Aorta (tissue), 5 donors: ENCODE results near the gene OR5D16. TPM values are rescaled to one million over a fixed set of nuclear protein-coding genes. Genes with fewer than 3 reads are reported as not detected.

Experiments used
- ATAC-seq: fragments of 200-7000 bp; cut with Tn5 transposase; one replicate; pipeline ENCODE4 v1.9.1; 2022; ENCODE audit warnings: moderate library complexity; ENCODE audit not compliant: low FRiP score
- DNase-seq, 2 donors: peaks; one replicate each; pipeline ENCODE4 v3.0.0-alpha.2; 2020
- H3K27ac ChIP-seq, 2 donors: one replicate each; pipeline ENCODE4 v1.5.1; 2013; ENCODE audit warnings: low read length in 2 of 2, mild to moderate bottlenecking in 2 of 2, moderate library complexity in 2 of 2, control low read depth in 1 of 2, inconsistent platforms in 1 of 2, low read depth in 1 of 2
- H3K27me3 ChIP-seq, 2 donors: one replicate each; pipeline ENCODE4 v1.6.1; 2013; ENCODE audit warnings: control low read depth in 1 of 2, low read length in 1 of 2, mild to moderate bottlenecking in 1 of 2, moderate library complexity in 1 of 2; ENCODE audit not compliant: insufficient read depth in 2 of 2, control insufficient read depth in 1 of 2
- H3K36me3 ChIP-seq, 2 donors: one replicate each; pipeline ENCODE4 v1.6.1; 2013; ENCODE audit warnings: control low read depth in 1 of 2, low read length in 1 of 2, mild to moderate bottlenecking in 1 of 2; ENCODE audit not compliant: insufficient read depth in 2 of 2, control insufficient read depth in 1 of 2
- H3K4me1 ChIP-seq, 2 donors: one replicate each; pipeline ENCODE4 v1.6.1; 2013; ENCODE audit warnings: low read length in 2 of 2, control low read depth in 1 of 2, mild to moderate bottlenecking in 1 of 2, moderate library complexity in 1 of 2; ENCODE audit not compliant: insufficient read depth in 2 of 2, control insufficient read depth in 1 of 2
- H3K4me3 ChIP-seq, 2 donors: one replicate each; pipeline ENCODE4 v1.5.1; 2013; ENCODE audit warnings: low read length in 2 of 2, control low read depth in 1 of 2, mild to moderate bottlenecking in 1 of 2
- H3K9me3 ChIP-seq: one replicate; pipeline ENCODE4 v1.6.1; 2013; ENCODE audit warnings: mild to moderate bottlenecking, low read length; ENCODE audit not compliant: control insufficient read depth
- WGBS, 2 donors: extraction: QIAGEN DNeasy Blood & Tissue Kit; methylation state at CpG; one replicate each; pipeline ENCODE4 v1.1.7; 2013; 5-methylcytosine and 5-hydroxymethylcytosine counted together
- intact Hi-C, 2 donors: fragments of 100-400 bp; cut with DNase I; formaldehyde crosslinking; loops; one replicate each; pipeline versions ENCODE4 v1.14.2 to v1.15.0; 2022
- long read RNA-seq, 2 donors: library from polyadenylated mRNA; unstranded; transcript quantifications; one replicate each; pipeline ENCODE4 v2.0.0, GENCODE V29; 2020 to 2021
- polyA plus RNA-seq, 2 donors: library from polyadenylated mRNA; stranded (reverse); fragments of 200-250 nt; gene quantifications; one replicate each; pipeline ENCODE4 v1.2.3, GENCODE V29; 2013
- total RNA-seq, 2 donors: library from RNA; stranded (reverse); fragmentation: NEBNext Ultra II Directional; extraction: Animal tissue kit (Norgen Biotek cat#: 25700); gene quantifications; one replicate each; pipeline ENCODE4 v1.2.1, GENCODE V29; 2021
- donor health status: healthy with polysubstance abuse.
- donor health status: Bipolar disorder and iron deficiency.
- donor health status: DM: no; HTN: no; CAD: no.
- donor health status: DM: no; HTN: no; CAD: no.
- donor health status: DM: yes; HTN: yes; CAD: no.

OR5D16 gene
- total RNA-seq, result not detected
- polyA plus RNA-seq, result not detected
- long read RNA-seq, donor 1, result 0 reads
- long read RNA-seq, donor 2, result 0 reads

GRCh38 chr11:55838452-55838851, at the start of gene OR5D16:
OR5D16 (plus strand) TSS chr11:55838752; CDS start chr11:55838752, 0 bp downstream.
- no peak for ATAC-seq
- intact Hi-C loops, result no loop called here
- Histone ChIP-seq H3K36me3 (no peaks in the 10 kb centered on the region), H3K4me1 (no peaks in the 10 kb centered on the region), H3K9me3 (peaks cover 2% of the 10 kb centered on the region), H3K27ac (no peak within 1 kb of the TSS), H3K27me3 (no peaks in the 10 kb centered on the region), H3K4me3 (no peak within 1 kb of the TSS)
- no peak for DNase-seq
- 23 to 45% methylated on average over 3 of the region's 3 CpGs for WGBS, 2 donors

DNA sequence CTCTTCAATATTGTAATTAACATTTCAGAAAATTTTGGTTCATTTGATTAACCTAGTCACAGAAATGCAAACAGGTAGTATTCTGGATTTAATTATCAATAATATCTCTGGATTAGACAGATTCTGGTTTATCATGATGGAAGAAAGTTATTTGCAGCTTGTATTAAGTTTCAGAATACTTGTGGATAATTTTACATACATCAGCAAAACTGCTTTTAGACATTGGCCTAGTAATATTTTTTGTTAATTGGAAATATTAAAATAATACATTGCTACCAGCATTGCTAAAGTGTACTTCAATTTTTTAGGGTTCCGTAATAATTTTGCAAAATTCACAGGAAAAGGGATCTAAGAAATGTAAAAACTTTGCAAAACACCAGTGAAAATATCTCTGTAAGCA, 46.9 kb upstream of the OR5D16 start:
- ATAC-seq (no peak), DNase-seq (no peak)
- intact Hi-C loops, result no loop called here
- H3K4me1 ChIP-seq, result no peaks in the 10 kb centered on the region
- no peak overlapping the region for H3K27ac ChIP-seq
- no peaks in the 10 kb centered on the region for H3K9me3 ChIP-seq
- H3K4me3 ChIP-seq, result no peak overlapping the region
- no peaks in the 10 kb centered on the region for H3K27me3 ChIP-seq
- 86 to 88% methylated on average over 1 of the region's 1 CpG for WGBS, 2 donors
- H3K36me3 ChIP-seq, result no peaks in the 10 kb centered on the region

- no peak for DNase-seq
- Histone ChIP-seq H3K4me3 (no peak overlapping the region), H3K9me3 (no peaks in the 10 kb centered on the region), H3K4me1 (no peaks in the 10 kb centered on the region), H3K36me3 (no peaks in the 10 kb centered on the region), H3K27ac (no peak overlapping the region), H3K27me3 (no peaks in the 10 kb centered on the region)
- no peak for ATAC-seq
- intact Hi-C loops, result no loop called here
- WGBS, 2 donors, result 43 to 56% methylated on average over 2 of the region's 2 CpGs
These were observed 45.2 kb upstream of the OR5D16 start for GRCh38 chr11:55793321-55793720.

DNA sequence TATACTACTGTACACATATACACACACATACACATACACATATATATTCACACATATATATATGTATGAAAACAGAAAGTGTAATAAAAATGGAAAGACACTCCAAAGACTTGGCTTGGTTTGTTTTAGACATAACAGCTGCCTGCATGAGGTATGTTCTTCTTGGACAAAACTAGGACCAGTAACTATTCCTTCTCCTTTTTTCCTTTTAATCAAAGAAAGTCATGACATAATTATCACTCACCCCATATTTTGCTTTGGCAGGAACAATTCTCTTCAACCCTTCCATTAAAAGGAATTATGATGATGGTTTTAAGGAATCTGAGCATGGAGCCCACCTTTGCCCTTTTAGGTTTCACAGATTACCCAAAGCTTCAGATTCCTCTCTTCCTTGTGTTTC, 43.3 kb upstream of the OR5D16 start, which contains the start of gene OR5D14:
Gene OR5D14, plus strand, starts transcription at position 301 of the 400 bp plus-strand sequence. Its CDS starts 0 bp downstream, at position 301.
- Histone ChIP-seq H3K9me3 (no peaks in the 10 kb centered on the region), H3K36me3 (no peaks in the 10 kb centered on the region), H3K27me3 (no peaks in the 10 kb centered on the region), H3K4me1 (no peaks in the 10 kb centered on the region), H3K4me3 (no peak within 1 kb of the TSS), H3K27ac (no peak within 1 kb of the TSS)
- DNase-seq (no peak), ATAC-seq (no peak)
- intact Hi-C loops, result no loop called here

GRCh38 chr11:55806248-55806647, 32.3 kb upstream of the OR5D16 start:
- Histone ChIP-seq H3K4me3 (no peak overlapping the region), H3K9me3 (no peaks in the 10 kb centered on the region), H3K36me3 (no peaks in the 10 kb centered on the region), H3K27ac (no peak overlapping the region), H3K4me1 (no peaks in the 10 kb centered on the region), H3K27me3 (no peaks in the 10 kb centered on the region)
- DNase-seq (no peak), ATAC-seq (no peak)
- WGBS, 2 donors, result 85 to 95% methylated on average over 1 of the region's 1 CpG
- intact Hi-C loops, result no loop called here

DNA sequence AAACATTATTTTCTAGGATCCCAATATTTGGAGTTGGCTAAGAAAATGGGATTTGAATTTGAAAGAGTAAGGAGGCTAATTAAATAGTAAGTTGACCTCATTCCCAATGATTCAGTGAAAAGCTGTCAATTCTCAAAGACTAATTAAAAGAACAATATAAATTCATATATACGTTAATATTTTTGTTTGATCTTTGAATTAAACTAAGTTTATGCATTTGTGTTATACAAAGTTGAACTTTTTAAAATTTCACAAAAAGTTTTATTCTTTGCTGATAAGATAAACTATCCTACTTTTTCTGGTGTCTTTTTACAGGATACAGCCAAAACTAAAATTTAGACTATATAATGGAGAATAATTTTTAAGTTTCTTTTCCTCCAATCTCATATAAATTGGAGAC, 27.5 kb upstream of the OR5D16 start, which contains the start of gene OR5L1:
Gene OR5L1, plus strand, starts transcription at position 301 of the 400 bp plus-strand sequence. CDS start 100 bp downstream, outside the sequence.
- WGBS, 2 donors, result 87 to 94% methylated on average over 1 of the region's 1 CpG
- intact Hi-C loops, result no loop called here

GRCh38 chr11:55819330-55819729, 19.2 kb upstream of the OR5D16 start, which contains the start of gene OR5D18:
OR5D18 (plus strand) TSS chr11:55819630; CDS start chr11:55819630, 0 bp downstream.
- no peak for ATAC-seq
- intact Hi-C loops, result no loop called here

More for the DNA sequence above, 27.5 kb upstream of the OR5D16 start, which contains the start of gene OR5L1:
- no peaks in the 10 kb centered on the region for H3K4me1 ChIP-seq
- ATAC-seq (no peak), DNase-seq (no peak)
- H3K9me3 ChIP-seq, result no peaks in the 10 kb centered on the region
- no peaks in the 10 kb centered on the region for H3K36me3 ChIP-seq
- H3K27me3 ChIP-seq, result no peaks in the 10 kb centered on the region
- no peak within 1 kb of the TSS for H3K4me3 ChIP-seq
- no peak within 1 kb of the TSS for H3K27ac ChIP-seq

GRCh38 chr11:55826919-55827318, 11.6 kb upstream of the OR5D16 start, which contains the start of gene OR5L2:
OR5L2 (plus strand) TSS chr11:55827219; CDS start chr11:55827219, 0 bp downstream.
- DNase-seq, result no peak
- H3K9me3 ChIP-seq, result no peaks in the 10 kb centered on the region
- no peaks in the 10 kb centered on the region for H3K27me3 ChIP-seq
- intact Hi-C loops, result no loop called here
- no peaks in the 10 kb centered on the region for H3K4me1 ChIP-seq
- no peak within 1 kb of the TSS for H3K4me3 ChIP-seq
- H3K27ac ChIP-seq, result no peak within 1 kb of the TSS
- H3K36me3 ChIP-seq, result no peaks in the 10 kb centered on the region
- ATAC-seq, result no peak

More at GRCh38 chr11:55819330-55819729, 19.2 kb upstream of the OR5D16 start, which contains the start of gene OR5D18:
- Histone ChIP-seq H3K4me3 (no peak within 1 kb of the TSS), H3K27ac (no peak within 1 kb of the TSS), H3K27me3 (no peaks in the 10 kb centered on the region), H3K9me3 (no peaks in the 10 kb centered on the region), H3K36me3 (no peaks in the 10 kb centered on the region), H3K4me1 (no peaks in the 10 kb centered on the region)
- 80 to 82% methylated on average over 5 of the region's 5 CpGs for WGBS, 2 donors
- no peak for DNase-seq

- ATAC-seq, result no peak
- WGBS, 2 donors, result 45 to 47% methylated on average over 2 of the region's 2 CpGs
- DNase-seq, result no peak
- Histone ChIP-seq H3K27me3 (no peaks in the 10 kb centered on the region), H3K9me3 (no peaks in the 10 kb centered on the region), H3K36me3 (no peaks in the 10 kb centered on the region), H3K4me3 (no peak overlapping the region), H3K27ac (no peak overlapping the region), H3K4me1 (no peaks in the 10 kb centered on the region)
- intact Hi-C loops, result no loop called here
These were observed 8.9 kb downstream of the OR5D16 start for GRCh38 chr11:55847453-55847852.
